Measurements from ENCODE around the gene LIME1. TPM values are rescaled to one million over a fixed set of nuclear protein-coding genes. Genes with fewer than 3 reads are reported as not detected.
A peak's percentile ranks its signal among the peaks of the same experiment; 100 is the strongest.

The LIME1 gene
- total RNA-seq, 1 experiment from 2014 or later, result 4.5 TPM

GRCh38 chr20:63703976-63704748 lies 32.3 kb upstream of the LIME1 start:
- TF ChIP-seq SP1 (CRISPR knock-in tag; conservative IDR thresholded peaks at IDR 0.05) (no peak), MXD4 (CRISPR knock-in tag; IDR thresholded peaks at IDR 0.05; ENCODE audit: borderline replicate concordance) (no peak), ETV6 (CRISPR knock-in tag; IDR thresholded peaks at IDR 0.05) (no peak), KAT7 (CRISPR knock-in tag; IDR thresholded peaks at IDR 0.05; ENCODE audit: borderline replicate concordance) (no peak), ZNF425 (CRISPR knock-in tag; conservative IDR thresholded peaks at IDR 0.05) (no peak), SOX15 (CRISPR knock-in tag; IDR thresholded peaks at IDR 0.05) (no peak), NR3C1 (CRISPR knock-in tag; conservative IDR thresholded peaks at IDR 0.05; ENCODE audit: low read depth) (no peak), ATF6 (CRISPR knock-in tag; IDR thresholded peaks at IDR 0.05) (no peak), JAZF1 (CRISPR knock-in tag; IDR thresholded peaks at IDR 0.05) (no peak), RORB (CRISPR knock-in tag; IDR thresholded peaks at IDR 0.05) (no peak)
- ChIA-PET CTCF (interaction anchor here (2.0 kb wide), 1 partner anchor 71 kb away, joined by 5 read pairs; no protein-coding TSS in a partner anchor), POLR2A (no interaction called here)
- H3K4me3 Mint-ChIP-seq, result no peak overlapping the region
- DNase-seq (ENCODE audit: low spot score) (no peak), ATAC-seq (no peak)
- H3K4me1 Mint-ChIP-seq, result peaks cover 10% of the 10 kb centered on the region
- no peaks in the 10 kb centered on the region for H3K9me3 Mint-ChIP-seq
- H3K27me3 Mint-ChIP-seq (ENCODE audit: low read depth), result no peaks in the 10 kb centered on the region
- no peak overlapping the region for H3K27ac Mint-ChIP-seq
- H3K36me3 Mint-ChIP-seq, result peaks cover 22% of the 10 kb centered on the region

GRCh38 chr20:63704749-63705117 lies 31.7 kb upstream of the LIME1 start:
- TF ChIP-seq SP1 (CRISPR knock-in tag; conservative IDR thresholded peaks at IDR 0.05) (no peak), ZNF263 (CRISPR knock-in tag; IDR thresholded peaks at IDR 0.05; ENCODE audit: low read depth) (no peak)
- CTCF ChIA-PET, result interaction anchor here (2.0 kb wide), 1 partner anchor 71 kb away, joined by 5 read pairs; no protein-coding TSS in a partner anchor
- DNase-seq (ENCODE audit: low spot score) (no peak), ATAC-seq (no peak)
- POLR2A ChIA-PET, result no interaction called here
- H3K27me3 Mint-ChIP-seq (ENCODE audit: low read depth), result no peaks in the 10 kb centered on the region
- peaks cover 10% of the 10 kb centered on the region for H3K4me1 Mint-ChIP-seq
- H3K27ac Mint-ChIP-seq, result no peak overlapping the region
- H3K9me3 Mint-ChIP-seq, result no peaks in the 10 kb centered on the region
- peak overlapping the region; percentile 13; the same call in 1 of the 2 replicates for H3K4me3 Mint-ChIP-seq
- peaks cover 26% of the 10 kb centered on the region for H3K36me3 Mint-ChIP-seq

- peaks cover 10% of the 10 kb centered on the region for H3K4me1 Mint-ChIP-seq
- no peaks in the 10 kb centered on the region for H3K9me3 Mint-ChIP-seq
- CTCF ChIA-PET, result no interaction called here
- no peak for DNase-seq (ENCODE audit: low spot score)
- H3K4me3 Mint-ChIP-seq, result peak overlapping the region; percentile 25; the same call in 1 of the 2 replicates
- peaks cover 30% of the 10 kb centered on the region for H3K36me3 Mint-ChIP-seq
- no peak for ATAC-seq
- H3K27ac Mint-ChIP-seq, result no peak overlapping the region
- POLR2A ChIA-PET, result no interaction called here
- no peaks in the 10 kb centered on the region for H3K27me3 Mint-ChIP-seq (ENCODE audit: low read depth)
- TF ChIP-seq STAT6 (CRISPR knock-in tag; conservative IDR thresholded peaks at IDR 0.05; ENCODE audit: low read depth) (no peak), NR2C2 (CRISPR knock-in tag; IDR thresholded peaks at IDR 0.05) (no peak), AR (CRISPR knock-in tag; IDR thresholded peaks at IDR 0.05) (no peak), FOXP4 (CRISPR knock-in tag; IDR thresholded peaks at IDR 0.05) (no peak), ELF4 (CRISPR knock-in tag; IDR thresholded peaks at IDR 0.05; ENCODE audit: low read depth) (no peak), ZNF396 (CRISPR knock-in tag; IDR thresholded peaks at IDR 0.05; ENCODE audit: borderline replicate concordance) (no peak), FOXJ3 (CRISPR knock-in tag; IDR thresholded peaks at IDR 0.05; ENCODE audit: borderline replicate concordance) (no peak)
Observed at GRCh38 chr20:63705232-63706026, 31.0 kb upstream of the LIME1 start.

Measured in WTC11 (cell line).